Panc1 (cell line): ENCODE measurements around the gene FNDC8. TPM values are rescaled to one million over a fixed set of nuclear protein-coding genes. Genes with fewer than 3 reads are reported as not detected.

Experiments
- ATAC-seq: fragments of 200-7000 bp; cut with Tn5 transposase; 2 replicates; pipeline ENCODE4 v1.9.1; 2020; ENCODE audit warnings: mild to moderate bottlenecking, moderate library complexity
- BruUV-seq: library from RNA; stranded (reverse); fragments of 400-500 nt; replicated peaks from 2 replicates; lab custom pipeline; 2021; lab: Mats Ljungman, UMichigan
- CTCF ChIA-PET: fragments of 300-600 bp; sonication (Branson Sonifier 250); formaldehyde crosslinking; loops from one replicate; lab custom pipeline; 2022; ENCODE audit warnings: antibody characterized with exemption; lab: Charles Lee
- POLR2A ChIA-PET: fragments of 300-600 bp; sonication (Branson Sonifier 250); formaldehyde crosslinking; loops from one replicate; lab custom pipeline; 2022; ENCODE audit warnings: antibody characterized with exemption; lab: Charles Lee
- DNase-seq: peaks from one replicate; pipeline ENCODE4 v3.0.0-alpha.2; 2010; ENCODE audit warnings: low read depth, low spot score
- H3K27ac ChIP-seq: 2 replicates; pipeline ENCODE4 v1.5.1; 2011; ENCODE audit warnings: mild to moderate bottlenecking, low read length, inconsistent platforms
- H3K27me3 ChIP-seq: fragments of 200-500 bp; sonication (Bioruptor generic); 2 replicates; pipeline ENCODE4 v1.6.0; 2014; ENCODE audit warnings: low read length, inconsistent platforms; ENCODE audit not compliant: control insufficient read depth, insufficient read depth
- H3K36me3 ChIP-seq: fragments of 200-500 bp; sonication (Bioruptor generic); 2 replicates; pipeline ENCODE4 v1.5.1; 2014; ENCODE audit warnings: inconsistent platforms, mild to moderate bottlenecking, low read length, moderate library complexity; ENCODE audit not compliant: control insufficient read depth, insufficient read depth
- H3K4me1 ChIP-seq: 2 replicates; pipeline ENCODE4 v1.5.1; 2011; ENCODE audit warnings: inconsistent platforms, mild to moderate bottlenecking, low read length, moderate library complexity; ENCODE audit not compliant: control insufficient read depth, insufficient read depth
- H3K4me3 ChIP-seq, 2 experiments: 2 replicates each; pipeline ENCODE4 v1.5.1; 2011 to 2012; ENCODE audit warnings: low read depth in 2 of 2, low read length in 2 of 2, mild to moderate bottlenecking in 2 of 2, inconsistent platforms in 1 of 2, moderate library complexity in 1 of 2
- H3K9me3 ChIP-seq: fragments of 200-500 bp; sonication (Bioruptor generic); 2 replicates; pipeline ENCODE4 v1.5.1; 2014; ENCODE audit warnings: low read depth, mild to moderate bottlenecking, inconsistent platforms, low read length, moderate library complexity; ENCODE audit not compliant: control insufficient read depth, insufficient read depth
- CTCF ChIP-seq: fragments of 450-650 bp; IDR thresholded peaks from 2 replicates; pipeline ENCODE4 v1.5.1; 2017; ENCODE audit warnings: mild to moderate bottlenecking
- POLR2AphosphoS5 ChIP-seq: IDR thresholded peaks from 2 replicates; pipeline ENCODE4 v1.6.1; 2012; ENCODE audit warnings: mild to moderate bottlenecking, low read depth, low read length, moderate library complexity
- REST ChIP-seq, 2 experiments: IDR thresholded peaks; 2 replicates each; pipeline ENCODE4 v1.6.1; 2011 to 2012; ENCODE audit warnings: low read depth in 2 of 2, control low read depth in 1 of 2, low read length in 1 of 2, mild to moderate bottlenecking in 1 of 2, moderate library complexity in 1 of 2; ENCODE audit not compliant: insufficient read depth in 1 of 2
- SIN3A ChIP-seq: IDR thresholded peaks from 2 replicates; pipeline ENCODE4 v1.6.1; 2012; ENCODE audit warnings: low read depth, mild to moderate bottlenecking, low read length, moderate library complexity, borderline replicate concordance; ENCODE audit not compliant: insufficient read depth
- TCF7L2 ChIP-seq: IDR thresholded peaks from 2 replicates; pipeline ENCODE4 v1.6.1; 2011; ENCODE audit warnings: mild to moderate bottlenecking, low read depth, low read length, inconsistent platforms
- in situ Hi-C: cut with HindIII; loops from 2 replicates; pipeline ENCODE4 v1.10.0; 2016; ENCODE audit warnings: low sequenced_read_pairs, low pct_unique_long_range_greater_than_20kb
- intact Hi-C: fragments of 100-400 bp; cut with micrococcal nuclease; formaldehyde crosslinking; loops from one replicate; pipeline ENCODE4 v1.10.0; 2022; ENCODE audit not compliant: unreplicated experiment
- total RNA-seq: library from RNA; stranded (reverse); gene quantifications from one replicate; pipeline ENCODE4 v1.2.1, GENCODE V29; 2021; ENCODE audit not compliant: unreplicated experiment

Gene FNDC8
- total RNA-seq, 1 experiment from 2014 or later = not detected

GRCh38 chr17:35083071-35083470 is 38.3 kb upstream of the FNDC8 start:
- H3K4me3 ChIP-seq = no peak overlapping the region
- ChIA-PET CTCF (no interaction called here), POLR2A (no interaction called here)
- no peaks in the 10 kb centered on the region for H3K9me3 ChIP-seq
- peaks cover 41% of the 10 kb centered on the region for H3K4me1 ChIP-seq
- DNase-seq (no peak), ATAC-seq (no peak)
- in situ Hi-C loops = no loop called here
- H3K27ac ChIP-seq = peak overlapping the region; percentile 58
- intact Hi-C loops = no loop called here
- H3K36me3 ChIP-seq = no peaks in the 10 kb centered on the region
- BruUV-seq = no TSS peak
- TF ChIP-seq CTCF = no peak
- no peak for TF ChIP-seq REST (IDR thresholded peaks at IDR 0.05; ENCODE audit: insufficient read depth in 1 of 2, low read depth in 2 of 2, low read length in 1 of 2)
- TF ChIP-seq TCF7L2 = no peak
- no peak for TF ChIP-seq SIN3A
- no peak for TF ChIP-seq POLR2AphosphoS5
- no peaks in the 10 kb centered on the region for H3K27me3 ChIP-seq

GRCh38 chr17:35084987-35085386 is 36.4 kb upstream of the FNDC8 start:
- in situ Hi-C loops (no loop called here), intact Hi-C loops (no loop called here)
- ChIA-PET CTCF (no interaction called here), POLR2A (no interaction called here)
- peaks cover 45% of the 10 kb centered on the region for H3K4me1 ChIP-seq
- no peak for TF ChIP-seq POLR2AphosphoS5
- TF ChIP-seq CTCF = no peak
- no peak for TF ChIP-seq TCF7L2
- TF ChIP-seq SIN3A = no peak
- no peak for TF ChIP-seq REST (IDR thresholded peaks at IDR 0.05; ENCODE audit: insufficient read depth in 1 of 2, low read depth in 2 of 2, low read length in 1 of 2)
- no peak for DNase-seq
- no peaks in the 10 kb centered on the region for H3K27me3 ChIP-seq
- peak overlapping the region; percentile 75 for H3K27ac ChIP-seq
- peak overlapping the region; percentile 7 to 38; a peak in 3 of 4 replicates for H3K4me3 ChIP-seq
- ATAC-seq = no peak
- no TSS peak for BruUV-seq
- no peaks in the 10 kb centered on the region for H3K36me3 ChIP-seq
- no peaks in the 10 kb centered on the region for H3K9me3 ChIP-seq
